ENCODE data around the gene RND3.

GRCh38 chr2:150462770-150463169 lies 24.7 kb downstream of the RND3 start:
- TF ChIP-seq ZBTB17 (tag by site-specific recombination; IDR thresholded peaks at IDR 0.05) (no peak), ZNF776 (tag by site-specific recombination; IDR thresholded peaks at IDR 0.05; ENCODE audit: borderline replicate concordance) (no peak), PATZ1 (tag by site-specific recombination; IDR thresholded peaks at IDR 0.05) (no peak), ZNF558 (tag by site-specific recombination; IDR thresholded peaks at IDR 0.05) (no peak), ZBTB49 (tag by site-specific recombination; IDR thresholded peaks at IDR 0.05; ENCODE audit: low read depth) (no peak)
- TF ChIP-seq, protein P1, sequence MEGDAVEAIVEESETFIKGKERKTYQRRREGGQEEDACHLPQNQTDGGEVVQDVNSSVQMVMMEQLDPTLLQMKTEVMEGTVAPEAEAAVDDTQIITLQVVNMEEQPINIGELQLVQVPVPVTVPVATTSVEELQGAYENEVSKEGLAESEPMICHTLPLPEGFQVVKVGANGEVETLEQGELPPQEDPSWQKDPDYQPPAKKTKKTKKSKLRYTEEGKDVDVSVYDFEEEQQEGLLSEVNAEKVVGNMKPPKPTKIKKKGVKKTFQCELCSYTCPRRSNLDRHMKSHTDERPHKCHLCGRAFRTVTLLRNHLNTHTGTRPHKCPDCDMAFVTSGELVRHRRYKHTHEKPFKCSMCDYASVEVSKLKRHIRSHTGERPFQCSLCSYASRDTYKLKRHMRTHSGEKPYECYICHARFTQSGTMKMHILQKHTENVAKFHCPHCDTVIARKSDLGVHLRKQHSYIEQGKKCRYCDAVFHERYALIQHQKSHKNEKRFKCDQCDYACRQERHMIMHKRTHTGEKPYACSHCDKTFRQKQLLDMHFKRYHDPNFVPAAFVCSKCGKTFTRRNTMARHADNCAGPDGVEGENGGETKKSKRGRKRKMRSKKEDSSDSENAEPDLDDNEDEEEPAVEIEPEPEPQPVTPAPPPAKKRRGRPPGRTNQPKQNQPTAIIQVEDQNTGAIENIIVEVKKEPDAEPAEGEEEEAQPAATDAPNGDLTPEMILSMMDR (tag by site-specific recombination; IDR thresholded peaks at IDR 0.05), result no peak
